GM10847 (cell line): ENCODE data around the gene KLHDC4.

Experiments
- POLR2A ChIP-seq: IDR thresholded peaks from 2 replicates; pipeline ENCODE4 v1.6.1; 2011; ENCODE audit not compliant: insufficient read length; ENCODE audit errors: extremely low read depth

The KLHDC4 gene

DNA sequence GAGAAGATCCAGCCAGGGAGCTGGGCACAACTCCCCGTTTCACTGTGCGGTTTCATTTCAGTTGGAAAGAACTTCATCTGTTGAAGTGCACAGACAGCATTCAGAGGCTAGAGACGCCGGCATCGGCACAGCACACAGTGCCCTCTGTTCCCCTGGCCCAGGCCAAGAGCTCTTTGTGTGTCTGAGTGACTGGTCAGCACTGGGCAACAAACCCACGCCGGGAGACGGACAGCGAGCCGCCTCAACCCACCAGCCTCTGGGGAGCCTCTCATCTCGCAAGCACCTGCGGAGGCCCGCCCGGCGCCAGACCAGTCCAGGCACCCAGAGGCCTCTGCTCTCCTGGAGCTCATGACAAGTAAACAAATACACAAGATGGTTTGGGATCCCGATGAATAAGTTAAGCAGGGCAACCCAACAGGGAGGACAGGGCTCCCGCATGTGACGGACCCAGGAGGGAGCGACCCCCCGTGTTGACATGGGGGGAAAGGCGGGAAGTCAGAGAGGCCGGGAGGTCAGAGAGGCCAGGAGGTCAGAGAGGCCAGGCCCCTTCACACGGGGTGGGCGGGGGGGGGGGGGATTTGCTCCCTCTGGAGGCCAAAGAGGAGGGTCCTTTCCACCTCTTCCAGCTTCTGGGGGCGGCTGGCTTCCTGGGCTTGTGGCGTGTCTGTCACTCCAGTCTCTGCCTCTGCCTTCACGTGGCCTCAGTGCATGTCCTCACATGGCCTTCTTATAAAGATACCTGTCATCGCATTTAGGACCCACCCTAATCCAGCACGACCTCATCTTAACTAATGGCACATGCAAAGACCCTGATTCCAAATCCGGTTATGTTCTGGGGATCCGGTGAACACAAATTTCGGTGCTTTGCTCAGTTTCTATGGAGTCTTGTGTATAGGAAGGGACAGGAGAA is 25.8 kb upstream of the KLHDC4 start:
- no peak for TF ChIP-seq POLR2A

DNA sequence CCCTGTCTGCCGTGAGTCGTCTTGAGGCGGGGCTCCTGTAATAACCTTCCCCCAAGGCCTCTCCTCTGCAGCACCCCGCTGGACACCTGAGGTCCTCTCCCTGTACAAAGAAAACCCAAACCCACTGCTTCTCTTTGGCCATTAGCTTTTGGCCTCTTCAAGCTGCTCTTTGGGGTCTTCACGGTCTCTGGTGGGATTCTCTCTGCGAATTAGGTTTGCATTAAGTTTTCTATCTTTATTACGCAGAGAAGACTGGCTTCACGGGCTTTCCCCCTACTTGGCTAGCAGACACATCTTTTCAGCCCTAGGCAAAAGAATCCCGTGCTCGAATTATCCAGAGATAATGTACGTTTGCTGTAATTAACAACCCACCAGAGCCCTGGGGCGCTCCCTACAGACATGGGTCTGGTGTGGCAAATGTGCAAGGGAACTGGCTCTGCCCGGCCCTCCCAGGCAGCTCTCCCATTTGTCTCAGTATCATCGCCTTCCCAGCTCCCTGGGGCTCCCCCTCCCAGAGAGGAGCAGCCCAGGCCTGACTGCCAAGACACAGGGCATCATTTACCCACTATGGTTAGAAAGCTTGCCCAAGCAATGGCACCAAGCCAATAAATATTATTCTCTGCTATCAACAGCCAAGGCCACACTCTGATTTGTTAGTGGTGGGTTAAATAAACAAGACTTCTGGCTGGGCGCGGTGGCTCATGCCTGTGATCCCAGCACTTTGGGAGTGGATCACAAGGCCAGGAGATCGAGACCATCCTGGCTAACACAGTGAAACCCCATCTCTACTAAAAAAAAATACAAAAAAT is 24.7 kb upstream of the KLHDC4 start:
- TF ChIP-seq POLR2A = no peak

DNA sequence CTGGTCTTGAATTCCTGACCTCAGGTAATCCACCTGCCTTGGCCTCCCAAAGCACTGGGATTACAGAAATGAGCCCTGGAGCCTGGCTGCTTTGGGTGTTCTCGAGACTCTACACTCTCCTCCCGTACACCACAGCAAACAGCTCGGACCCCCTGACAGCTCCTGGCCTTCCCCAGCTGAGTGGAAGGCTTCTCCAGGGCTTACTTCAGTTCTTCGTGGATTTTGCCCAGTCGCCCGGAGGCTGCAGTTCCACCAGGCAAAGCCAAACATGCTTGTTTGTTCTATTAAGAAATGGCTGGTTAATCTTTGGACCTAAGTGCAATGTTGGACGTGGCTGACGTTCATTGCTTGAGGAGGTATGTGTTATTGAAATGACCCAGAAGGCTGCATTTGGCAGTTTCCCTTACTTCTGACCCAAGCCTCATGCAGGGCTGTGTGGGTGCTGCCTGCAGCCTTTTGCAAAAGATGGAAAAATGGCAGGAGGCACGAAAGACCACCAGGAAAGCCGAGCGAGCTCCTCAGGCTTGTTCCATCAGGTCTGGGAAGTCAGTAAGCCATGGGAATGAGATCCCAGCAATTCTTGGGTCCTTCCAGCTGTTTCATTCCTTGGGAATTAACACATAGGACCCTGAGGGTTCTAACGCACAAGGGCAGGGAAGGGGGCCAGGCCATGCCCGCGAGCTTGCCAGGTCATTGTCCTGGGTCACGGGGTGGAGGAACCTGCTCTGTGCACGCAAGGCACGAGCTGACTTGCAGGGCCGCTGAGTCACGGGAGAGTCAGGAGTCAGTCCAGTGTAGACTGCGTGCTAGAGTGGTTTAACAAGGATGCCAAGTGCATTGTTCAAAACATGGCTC is 23.9 kb upstream of the KLHDC4 start:
- no peak for TF ChIP-seq POLR2A

DNA sequence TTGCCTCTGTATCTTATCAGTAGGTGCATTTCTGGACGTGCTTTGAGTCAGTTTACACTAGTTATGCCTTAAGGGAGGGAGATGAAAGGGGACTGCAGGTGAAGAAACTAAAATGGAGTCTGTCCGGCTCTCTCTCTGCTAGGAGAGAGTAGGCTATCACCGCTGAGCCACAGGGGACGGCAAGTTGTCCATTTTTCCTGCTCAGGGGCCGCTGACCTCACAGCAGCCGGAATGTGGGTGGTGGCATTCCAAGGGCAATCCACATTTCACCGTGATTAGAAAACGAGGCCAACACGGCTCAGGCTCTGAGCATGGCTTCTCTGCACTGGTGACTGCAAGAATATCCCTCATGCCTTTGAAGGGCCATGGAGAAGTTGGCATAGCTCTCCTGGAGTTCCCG is 19.0 kb upstream of the KLHDC4 start:
- no peak for TF ChIP-seq POLR2A

DNA sequence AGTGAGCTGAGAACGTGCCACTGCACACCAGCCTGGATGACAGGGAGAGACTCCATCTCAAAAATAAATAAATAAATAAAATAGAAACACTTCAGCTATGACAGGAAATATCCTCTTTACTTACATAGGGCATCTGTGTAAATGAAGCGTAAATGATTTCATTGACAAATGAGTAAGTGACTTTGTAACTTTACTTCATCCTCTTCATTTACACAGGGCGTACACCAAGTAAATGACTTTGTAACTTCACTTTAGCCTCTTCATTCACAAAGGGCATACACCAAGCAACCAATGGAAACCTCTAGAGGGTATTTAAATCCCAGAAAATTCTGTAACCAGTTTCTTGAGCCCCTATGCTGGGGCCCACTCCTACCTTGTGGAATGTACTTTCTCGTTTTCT is 16.2 kb upstream of the KLHDC4 start:
- no peak for TF ChIP-seq POLR2A

DNA sequence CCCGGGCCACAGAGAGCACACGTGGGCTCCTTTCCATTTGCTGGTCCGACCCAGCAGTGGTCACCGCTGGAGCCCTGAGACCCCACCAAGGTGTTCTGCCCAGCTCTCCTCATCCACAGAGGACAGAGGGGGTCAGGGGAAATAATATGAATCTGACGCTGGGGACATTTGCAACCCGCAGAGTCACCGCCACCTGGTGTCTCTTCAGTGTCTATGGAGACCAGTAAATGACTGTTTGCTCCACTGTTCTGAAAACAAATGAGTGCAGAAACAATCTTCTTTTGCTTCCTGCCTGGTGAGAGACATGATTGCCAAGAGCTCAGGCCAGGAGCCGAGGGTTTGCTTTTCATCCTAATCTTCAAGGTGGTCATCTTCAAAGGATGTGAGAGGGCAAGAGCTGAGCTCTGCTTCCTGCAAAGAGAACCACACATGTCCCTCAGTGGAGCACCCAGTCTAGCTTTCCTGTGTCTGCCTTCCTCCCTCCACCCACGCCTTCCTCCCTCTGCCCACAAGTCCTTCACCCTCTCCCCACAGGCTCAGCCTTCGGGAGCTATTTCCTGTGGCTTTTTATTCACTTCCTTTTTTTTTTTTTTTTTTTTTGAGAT is 14.7 kb upstream of the KLHDC4 start:
- TF ChIP-seq POLR2A = no peak

DNA sequence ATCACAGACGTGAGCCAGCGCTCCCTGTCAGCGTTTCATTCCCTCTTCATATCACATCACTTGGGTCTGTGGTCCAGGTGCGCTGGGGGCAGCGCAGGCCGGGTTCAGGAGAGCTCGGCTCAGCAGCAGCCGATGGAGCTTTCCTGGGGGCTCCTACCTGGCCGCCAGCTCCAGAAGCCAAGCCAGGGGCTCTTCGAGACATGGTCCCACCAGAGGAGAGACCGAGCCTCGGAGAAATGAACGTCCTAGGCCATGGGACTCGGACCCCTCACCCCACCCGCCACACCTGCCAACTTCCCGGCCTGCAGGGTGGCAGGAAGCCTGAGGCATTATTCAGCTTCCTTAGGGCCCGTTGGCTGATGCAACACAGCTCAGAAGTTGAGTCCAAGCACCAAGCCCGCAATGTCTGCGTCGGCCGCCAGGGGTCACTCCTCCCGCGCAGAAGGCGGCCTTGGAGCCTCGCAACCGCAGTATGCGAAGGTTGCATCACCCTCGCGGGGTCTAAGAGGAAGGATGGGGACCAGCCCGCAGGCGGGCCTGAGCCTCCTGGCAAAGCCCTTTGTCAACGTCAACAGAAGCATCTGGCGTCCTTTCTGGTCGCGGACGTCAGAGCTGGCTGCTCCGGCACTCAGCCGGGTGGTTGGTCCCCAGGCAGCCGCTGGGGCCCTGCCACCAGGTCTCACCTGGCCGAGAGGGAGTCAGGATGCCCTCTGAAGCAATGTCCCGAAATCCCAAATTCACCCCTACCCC is 13.2 kb upstream of the KLHDC4 start:
- TF ChIP-seq POLR2A = peak; percentile 6

DNA sequence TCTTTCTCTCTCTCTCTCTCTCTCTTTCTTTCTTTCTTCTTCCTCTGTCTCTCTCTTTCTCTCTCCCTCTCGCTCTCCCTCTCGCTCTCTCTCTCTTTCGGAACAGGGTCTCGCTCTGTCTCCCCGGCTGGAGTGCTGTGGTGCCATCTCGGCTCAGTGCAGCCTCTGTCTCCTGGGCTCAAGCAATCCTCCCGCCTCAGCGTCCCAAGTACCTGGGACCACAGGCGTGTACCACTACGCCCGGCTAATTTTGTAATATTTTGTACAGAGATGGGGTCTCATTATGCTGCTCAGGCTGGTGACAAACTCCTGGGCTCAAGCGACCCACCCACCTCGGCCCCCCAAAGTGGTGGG is 12.7 kb upstream of the KLHDC4 start:
- no peak for TF ChIP-seq POLR2A

DNA sequence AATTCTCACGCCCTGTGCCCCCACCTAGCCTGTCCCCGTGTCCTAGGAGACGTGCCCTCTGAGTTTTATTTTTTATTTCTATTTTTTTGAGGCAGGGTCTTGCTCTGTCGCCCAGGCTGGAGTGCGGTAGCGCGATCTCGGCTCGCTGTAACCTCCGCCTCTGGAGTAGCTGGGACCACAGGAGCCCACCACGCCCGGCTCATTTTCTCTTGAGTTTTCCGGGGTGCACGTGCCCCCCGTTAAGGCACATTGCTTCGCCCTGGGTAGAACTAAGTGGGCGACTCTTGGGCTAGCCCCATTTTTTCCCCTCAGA is 655 bp upstream of the KLHDC4 start:
- TF ChIP-seq POLR2A = no peak

DNA sequence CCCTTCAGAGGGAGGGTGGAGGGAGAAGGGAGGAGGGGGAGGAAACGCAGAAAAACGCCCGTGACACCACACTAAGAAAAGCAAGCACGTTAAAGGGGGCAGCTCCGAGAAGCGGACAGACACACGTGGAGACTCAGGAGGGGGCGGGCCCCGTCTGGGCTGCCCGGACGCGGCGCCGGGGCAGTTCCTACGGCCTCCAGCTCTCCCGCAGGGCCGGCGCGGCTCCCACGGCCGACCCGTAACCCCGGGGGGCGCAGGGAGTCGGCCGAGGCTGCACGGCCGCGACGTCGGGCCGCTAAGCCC is 362 bp downstream of the KLHDC4 start:
- no peak for TF ChIP-seq POLR2A

DNA sequence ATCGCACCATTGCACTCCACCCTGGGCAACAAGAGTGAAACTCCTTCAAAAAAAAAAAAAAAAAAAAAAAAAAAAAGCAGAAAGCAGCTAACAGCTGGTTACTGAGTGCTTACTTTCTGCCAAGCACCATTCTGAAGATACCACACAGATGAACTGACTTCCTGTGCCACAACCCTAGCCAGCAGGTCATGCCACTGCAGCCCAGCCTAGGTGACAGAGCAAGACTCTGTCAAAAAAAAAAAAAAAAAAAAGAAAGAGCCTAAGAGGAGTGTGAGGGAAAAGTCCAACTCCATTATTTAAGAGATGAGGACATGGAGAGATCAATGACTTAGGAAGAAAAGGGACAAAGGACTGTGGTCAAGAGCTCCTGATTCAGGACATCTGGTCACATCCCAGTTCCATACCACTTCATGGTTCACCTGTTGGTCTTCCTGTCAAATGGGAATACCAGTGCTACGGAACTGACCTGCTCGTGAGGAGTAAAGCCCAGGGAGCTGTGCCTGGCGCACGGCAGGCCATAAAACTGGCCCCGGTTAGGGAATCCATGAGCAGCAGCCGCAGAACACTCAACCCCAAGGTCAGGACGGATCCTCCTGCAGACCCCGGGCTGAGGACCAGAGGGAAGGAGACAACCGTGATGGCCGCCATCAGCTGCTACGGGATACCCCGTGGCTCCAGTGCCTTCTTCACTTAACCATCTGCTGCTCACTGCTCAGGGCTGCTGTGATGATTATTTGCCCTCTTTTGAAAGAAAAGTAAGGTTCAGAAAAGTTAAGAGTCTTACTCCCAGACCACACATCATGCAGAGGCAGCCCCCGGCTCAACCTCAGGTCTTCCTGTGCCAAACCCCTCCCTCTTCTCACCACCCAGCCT is 950 bp downstream of the KLHDC4 start:
- TF ChIP-seq POLR2A = no peak

DNA sequence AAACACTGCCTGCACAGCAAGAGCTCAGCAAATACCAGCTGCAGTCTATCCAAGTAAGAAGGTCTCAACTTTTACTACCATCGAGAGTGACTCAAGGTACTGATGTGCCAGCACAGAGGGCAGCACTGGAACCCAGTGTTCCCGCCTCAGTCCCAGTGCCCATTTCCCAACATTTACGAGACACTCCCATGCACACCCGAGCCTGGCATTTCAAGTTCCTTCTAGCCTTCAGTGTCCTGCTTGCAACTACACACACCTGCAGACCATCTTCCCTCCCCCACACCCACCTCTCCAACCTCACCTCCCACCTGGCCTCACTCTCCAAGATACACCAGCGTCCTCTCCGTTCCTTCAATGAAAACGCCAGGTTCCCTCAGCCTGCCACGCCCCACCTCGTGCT is 3.2 kb downstream of the KLHDC4 start:
- TF ChIP-seq POLR2A = no peak

DNA sequence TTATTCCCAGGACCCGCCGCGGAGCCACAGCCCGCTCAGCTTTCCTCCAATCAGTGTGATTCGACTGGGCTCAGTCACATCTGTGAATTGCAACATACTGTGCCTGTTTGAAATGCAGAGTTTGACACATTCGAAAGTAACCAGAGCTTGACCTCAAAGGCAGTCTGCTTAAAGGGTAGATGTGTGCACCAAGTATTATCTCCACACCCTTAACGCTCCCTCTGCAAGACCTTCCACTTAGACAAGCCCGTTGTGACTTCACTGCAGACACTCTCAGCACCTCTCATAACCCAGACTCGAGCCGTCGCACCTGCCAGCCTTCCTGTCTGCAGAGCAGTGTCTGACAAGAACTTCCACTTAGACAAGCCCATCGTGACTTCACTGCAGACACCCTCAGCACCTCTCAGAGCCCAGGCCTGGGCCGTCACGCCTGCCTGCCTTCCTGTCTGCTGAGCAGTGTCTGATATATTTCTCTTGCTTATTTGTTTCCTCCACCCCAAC is 3.7 kb downstream of the KLHDC4 start:
- no peak for TF ChIP-seq POLR2A

DNA sequence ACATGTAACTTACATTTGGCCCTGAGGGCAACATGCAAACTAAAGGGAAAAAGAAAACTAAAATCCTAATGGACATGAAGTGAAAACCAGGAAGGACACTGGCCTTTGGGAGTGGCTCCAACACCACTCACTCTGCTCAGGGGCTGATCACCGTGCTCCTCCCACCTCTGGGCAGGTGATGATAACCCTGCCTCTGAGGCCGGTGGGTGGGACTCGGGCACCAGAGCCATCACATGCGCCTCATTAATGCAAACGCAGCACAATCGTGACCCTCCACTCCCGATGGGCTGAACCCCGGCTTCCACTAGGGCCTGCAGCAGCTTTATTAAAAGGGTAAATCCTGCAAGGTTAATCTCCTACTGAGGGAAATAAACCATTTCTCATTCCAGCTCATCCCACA is 4.7 kb downstream of the KLHDC4 start:
- no peak for TF ChIP-seq POLR2A

DNA sequence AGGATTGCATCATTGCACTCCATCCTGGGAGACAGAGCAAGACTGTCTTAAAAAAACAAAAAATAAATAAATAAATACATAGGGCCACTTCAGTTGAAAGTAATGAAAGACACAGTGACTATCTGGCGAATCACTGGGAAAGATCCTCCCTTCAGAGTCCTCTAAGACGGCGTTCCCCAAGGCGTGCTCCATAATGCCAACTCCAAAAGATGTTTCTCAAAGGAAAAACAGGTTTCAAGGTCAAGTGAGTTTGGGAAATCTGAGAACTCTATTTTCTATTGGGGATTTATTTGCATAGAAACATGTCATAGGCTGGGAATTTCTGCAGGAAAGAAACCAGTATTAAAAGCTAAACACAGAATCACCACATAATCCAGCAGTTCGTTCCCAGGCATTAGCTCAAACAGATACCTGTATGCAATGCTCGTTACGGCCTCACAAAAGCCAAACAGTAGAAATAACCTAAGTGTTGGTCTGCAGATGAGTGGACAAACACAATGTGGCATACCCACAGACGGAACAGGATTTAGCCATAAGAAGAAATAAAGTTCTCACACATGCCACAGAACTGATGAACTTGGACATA is 7.9 kb downstream of the KLHDC4 start:
- TF ChIP-seq POLR2A = no peak
